Mesenchymal stem cell (in vitro differentiated cells and primary cell): Measurements from ENCODE around the gene GAS7.

Source experiments
- DNase-seq: peaks from one replicate; pipeline ENCODE4 v3.0.0-alpha.2; 2013
- H2AFZ ChIP-seq: one replicate; pipeline ENCODE4 v1.6.1; 2013; ENCODE audit warnings: low read depth, mild to moderate bottlenecking, control low read depth, inconsistent platforms, low read length, moderate library complexity
- H2AK5ac ChIP-seq: 2 replicates; pipeline ENCODE4 v1.6.1; 2013; ENCODE audit warnings: low read length, moderate library complexity, mild to moderate bottlenecking, inconsistent platforms; ENCODE audit not compliant: severe bottlenecking
- H2BK120ac ChIP-seq: one replicate; pipeline ENCODE4 v1.6.1; 2013; ENCODE audit warnings: low read depth, mild to moderate bottlenecking, inconsistent platforms, low read length, moderate library complexity
- H2BK12ac ChIP-seq, 2 experiments: one replicate each; pipeline ENCODE4 v1.6.1; 2013; ENCODE audit warnings: inconsistent platforms in 2 of 2, low read length in 2 of 2, mild to moderate bottlenecking in 2 of 2, moderate library complexity in 2 of 2, control low read depth in 1 of 2
- H2BK15ac ChIP-seq: one replicate; pipeline ENCODE4 v1.6.1; 2013; ENCODE audit warnings: mild to moderate bottlenecking, low read depth, inconsistent platforms; ENCODE audit not compliant: poor library complexity, severe bottlenecking
- H2BK5ac ChIP-seq: 2 replicates; pipeline ENCODE4 v1.6.1; 2013; ENCODE audit warnings: low read depth, mild to moderate bottlenecking, low read length, control low read depth, inconsistent platforms; ENCODE audit not compliant: poor library complexity, severe bottlenecking
- H3K14ac ChIP-seq, 2 experiments: one replicate each; pipeline ENCODE4 v1.6.1; 2013; ENCODE audit warnings: inconsistent platforms in 2 of 2, low read length in 2 of 2, control low read depth in 1 of 2, mild to moderate bottlenecking in 1 of 2, moderate library complexity in 1 of 2
- H3K18ac ChIP-seq, 2 experiments: one replicate each; pipeline ENCODE4 v1.6.1; 2013; ENCODE audit warnings: inconsistent platforms in 2 of 2, low read length in 2 of 2, control low read depth in 1 of 2, low read depth in 1 of 2, mild to moderate bottlenecking in 1 of 2
- H3K23ac ChIP-seq, 2 experiments: one replicate each; pipeline ENCODE4 v1.6.1; 2013; ENCODE audit warnings: inconsistent platforms in 2 of 2, low read length in 2 of 2, mild to moderate bottlenecking in 2 of 2, moderate library complexity in 2 of 2, control low read depth in 1 of 2
- H3K27ac ChIP-seq: 2 replicates; pipeline ENCODE4 v1.5.1; 2013; ENCODE audit warnings: mild to moderate bottlenecking, moderate library complexity, low read length, control low read depth, inconsistent platforms; ENCODE audit not compliant: poor library complexity, severe bottlenecking
- H3K27me3 ChIP-seq, 2 experiments: 2 replicates each; pipeline versions ENCODE4 v1.6.1 to v1.7.0; 2013; ENCODE audit warnings: low read length in 2 of 2, mild to moderate bottlenecking in 2 of 2, moderate library complexity in 2 of 2, control low read depth in 1 of 2, inconsistent platforms in 1 of 2; ENCODE audit not compliant: control insufficient read depth in 1 of 2, insufficient read depth in 1 of 2
- H3K36me3 ChIP-seq, 2 experiments: 2 replicates each; pipeline versions ENCODE4 v1.6.1 to v1.7.0; 2013; ENCODE audit warnings: low read length in 2 of 2, control low read depth in 1 of 2, inconsistent platforms in 1 of 2, low read depth in 1 of 2, mild to moderate bottlenecking in 1 of 2; ENCODE audit not compliant: insufficient read depth in 2 of 2, control insufficient read depth in 1 of 2
- H3K4ac ChIP-seq, 2 experiments: one replicate each; pipeline ENCODE4 v1.6.1; 2013; ENCODE audit warnings: inconsistent platforms in 2 of 2, low read length in 2 of 2, mild to moderate bottlenecking in 2 of 2, moderate library complexity in 2 of 2, control low read depth in 1 of 2, low read depth in 1 of 2
- H3K4me1 ChIP-seq: 2 replicates; pipeline ENCODE4 v1.6.1; 2013; ENCODE audit warnings: low read depth, low read length, control low read depth; ENCODE audit not compliant: control insufficient read depth, insufficient read depth
- H3K4me2 ChIP-seq: 2 replicates; pipeline ENCODE4 v1.6.1; 2013; ENCODE audit warnings: low read length, mild to moderate bottlenecking, inconsistent platforms; ENCODE audit not compliant: poor library complexity, severe bottlenecking
- H3K4me3 ChIP-seq, 2 experiments: 2 replicates each; pipeline versions ENCODE4 v1.5.1 to v1.7.0; 2013; ENCODE audit warnings: low read length in 2 of 2, mild to moderate bottlenecking in 2 of 2, control low read depth in 1 of 2, low read depth in 1 of 2; ENCODE audit not compliant: insufficient read depth in 1 of 2
- H3K79me1 ChIP-seq: replicated peaks from 2 replicates; pipeline ENCODE4 v1.6.1; 2013; ENCODE audit warnings: mild to moderate bottlenecking, control low read depth, low read length, inconsistent platforms; ENCODE audit not compliant: poor library complexity, severe bottlenecking
- H3K9ac ChIP-seq: 2 replicates; pipeline ENCODE4 v1.7.0; 2013; ENCODE audit warnings: mild to moderate bottlenecking, low read length, moderate library complexity
- H3K9me3 ChIP-seq: 2 replicates; pipeline ENCODE4 v1.7.0; 2013; ENCODE audit warnings: mild to moderate bottlenecking, low read length; ENCODE audit not compliant: control insufficient read depth
- H4K8ac ChIP-seq: one replicate; pipeline ENCODE4 v1.6.1; 2013; ENCODE audit warnings: inconsistent platforms, mild to moderate bottlenecking, low read length, moderate library complexity
- H4K91ac ChIP-seq: one replicate; pipeline ENCODE4 v1.6.1; 2013; ENCODE audit warnings: mild to moderate bottlenecking, low read length, inconsistent platforms
- WGBS: methylation state at CpG from one replicate; pipeline ENCODE4 v1.1.7; 2013; ENCODE audit warnings: mixed read lengths; 5-methylcytosine and 5-hydroxymethylcytosine counted together

Gene GAS7

DNA sequence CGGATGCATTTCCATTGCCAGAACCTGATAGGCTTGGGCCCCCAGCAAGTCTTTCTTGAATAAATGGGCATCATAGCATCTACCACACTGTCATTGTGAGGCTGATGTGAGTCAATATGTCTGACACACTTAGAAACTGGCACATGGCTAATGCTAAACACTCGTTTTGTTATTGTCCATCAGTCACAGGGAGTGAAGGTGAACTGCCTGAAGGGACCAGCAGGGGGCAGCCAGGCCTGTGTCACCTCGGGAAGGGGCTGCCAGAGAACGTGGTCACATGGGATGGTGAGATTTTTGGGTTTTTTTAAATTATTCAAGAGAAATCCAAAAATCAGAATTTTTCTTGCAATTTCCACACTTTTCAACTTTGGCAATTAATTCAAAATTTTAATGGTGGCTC, 292.5 kb downstream of the GAS7 start:
- Histone ChIP-seq H2BK15ac (no peak overlapping the region), H3K4me1 (peaks cover 18% of the 10 kb centered on the region), H3K79me1 (no peaks in the 10 kb centered on the region), H4K91ac (peak overlapping the region; percentile 48), H3K36me3 (peaks cover 0 to 3% of the 10 kb centered on the region in 2 experiments), H2BK120ac (peak overlapping the region; percentile 6), H2AFZ (no peak overlapping the region), H3K27ac (no peak overlapping the region), H3K27me3 (peaks cover 0 to 9% of the 10 kb centered on the region in 2 experiments), H2BK12ac (peak overlapping the region in 1 of 2 experiments; percentile 8), H4K8ac (no peak overlapping the region), H3K4me2 (no peak overlapping the region), H3K23ac (no peak overlapping the region), H3K18ac (peak overlapping the region in 1 of 2 experiments; percentile 1), H3K4me3 (no peak overlapping the region), H2AK5ac (no peak overlapping the region), H3K4ac (no peak overlapping the region), H3K9me3 (no peaks in the 10 kb centered on the region), H3K9ac (no peak overlapping the region), H2BK5ac (no peak overlapping the region), H3K14ac (no peak overlapping the region)
- peak; percentile 39 for DNase-seq
- WGBS = 42% methylated on average over 2 of the region's 4 CpGs

DNA sequence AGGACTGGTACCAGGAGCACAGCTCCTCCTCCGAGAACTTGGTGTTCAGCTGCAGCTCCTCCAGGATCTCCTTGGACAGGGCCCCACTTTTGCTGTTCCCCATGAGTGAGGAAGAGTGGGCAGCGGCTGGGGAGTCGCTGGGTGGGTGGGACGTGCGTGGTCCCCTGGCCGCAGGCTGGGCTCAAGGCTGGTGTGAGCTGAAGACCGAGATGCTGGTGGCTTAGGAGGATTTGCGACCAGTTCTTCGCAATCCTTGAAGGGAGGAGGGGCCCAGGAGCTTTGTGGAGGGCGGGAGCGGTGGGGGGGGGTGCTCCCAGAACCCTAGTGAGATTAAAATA, 293.4 kb downstream of the GAS7 start, which contains the start of gene RCVRN:
RCVRN (minus strand) TSS at position 194 of the 338 bp plus-strand sequence; CDS start at position 103, 91 bp downstream.
- peaks cover 0 to 3% of the 10 kb centered on the region in 2 experiments for H3K36me3 ChIP-seq
- H3K4me1 ChIP-seq = peaks cover 20% of the 10 kb centered on the region
- no peak within 1 kb of the TSS for H3K27ac ChIP-seq
- no peak within 1 kb of the TSS for H2AK5ac ChIP-seq
- no peak within 1 kb of the TSS for H3K4ac ChIP-seq
- peak within 1 kb of the TSS; percentile 36 for H2BK15ac ChIP-seq
- no peak within 1 kb of the TSS for H3K23ac ChIP-seq
- no peak within 1 kb of the TSS for H3K4me2 ChIP-seq
- peaks cover 0 to 9% of the 10 kb centered on the region in 2 experiments for H3K27me3 ChIP-seq
- H2BK5ac ChIP-seq = no peak within 1 kb of the TSS
- H2AFZ ChIP-seq = no peak within 1 kb of the TSS
- H3K14ac ChIP-seq = no peak within 1 kb of the TSS
- H3K18ac ChIP-seq = peak within 1 kb of the TSS in 1 of 2 experiments; percentile 1
- DNase-seq = no peak
- peak within 1 kb of the TSS; percentile 48 for H4K91ac ChIP-seq
- H4K8ac ChIP-seq = peak within 1 kb of the TSS; percentile 31
- no peaks in the 10 kb centered on the region for H3K79me1 ChIP-seq
- no peaks in the 10 kb centered on the region for H3K9me3 ChIP-seq
- peak within 1 kb of the TSS; percentile 8 to 38 for H2BK12ac ChIP-seq
- 97% methylated on average over 11 of the region's 11 CpGs for WGBS
- H3K4me3 ChIP-seq = no peak within 1 kb of the TSS
- no peak within 1 kb of the TSS for H3K9ac ChIP-seq
- peak within 1 kb of the TSS; percentile 6 for H2BK120ac ChIP-seq

DNA sequence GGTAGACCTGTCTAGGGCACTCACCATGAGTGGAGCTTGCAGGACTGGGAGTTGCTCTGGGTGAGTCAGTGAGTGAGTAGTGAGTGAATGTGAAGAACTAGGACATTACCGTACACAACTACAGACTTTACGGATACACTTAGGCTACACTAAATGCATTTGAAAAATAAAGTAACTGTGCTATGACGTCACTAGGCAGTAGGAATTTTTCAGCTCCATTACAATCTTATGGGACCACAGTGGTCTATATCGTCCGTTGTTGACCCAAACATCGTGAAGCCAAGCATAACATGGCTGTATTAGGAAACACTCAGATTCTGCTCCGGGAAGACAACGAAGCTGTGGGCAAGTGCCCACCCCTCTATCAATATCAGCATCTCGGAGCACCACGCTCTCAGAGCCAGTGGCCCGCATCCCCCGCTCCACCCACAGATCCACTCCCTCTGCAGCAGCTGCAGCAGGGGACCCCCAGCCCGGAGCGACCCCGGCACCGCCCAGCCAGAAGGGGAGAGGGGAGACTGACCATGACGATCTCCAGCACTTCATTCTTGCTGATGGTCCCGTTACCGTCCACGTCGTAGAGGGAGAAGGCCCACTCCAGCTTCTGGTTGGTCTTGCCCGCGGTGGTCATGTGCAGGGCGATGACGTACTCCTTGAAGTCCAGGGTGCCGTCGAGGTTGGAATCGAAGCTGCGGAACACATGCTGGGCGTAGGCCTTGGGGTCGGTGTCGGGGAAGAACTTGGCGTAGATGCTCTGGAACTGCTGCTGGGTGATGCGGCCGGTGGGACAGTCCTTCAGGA, 293.9 kb downstream of the GAS7 start:
- Histone ChIP-seq H3K27me3 (peaks cover 0 to 9% of the 10 kb centered on the region in 2 experiments), H3K36me3 (peaks cover 0 to 3% of the 10 kb centered on the region in 2 experiments), H2BK15ac (peak overlapping the region; percentile 36), H2BK12ac (peak overlapping the region; percentile 4 to 38), H3K4me3 (no peak overlapping the region), H3K79me1 (no peaks in the 10 kb centered on the region), H2AFZ (no peak overlapping the region), H3K27ac (no peak overlapping the region), H2BK5ac (no peak overlapping the region), H3K18ac (no peak overlapping the region), H4K91ac (no peak overlapping the region), H4K8ac (peak overlapping the region; percentile 31), H2BK120ac (no peak overlapping the region), H3K9ac (no peak overlapping the region), H3K23ac (no peak overlapping the region), H3K14ac (no peak overlapping the region), H3K4ac (no peak overlapping the region), H3K4me2 (no peak overlapping the region), H3K4me1 (peaks cover 22% of the 10 kb centered on the region), H3K9me3 (no peaks in the 10 kb centered on the region), H2AK5ac (no peak overlapping the region)
- no peak for DNase-seq
- 96% methylated on average over 35 of the region's 35 CpGs for WGBS

DNA sequence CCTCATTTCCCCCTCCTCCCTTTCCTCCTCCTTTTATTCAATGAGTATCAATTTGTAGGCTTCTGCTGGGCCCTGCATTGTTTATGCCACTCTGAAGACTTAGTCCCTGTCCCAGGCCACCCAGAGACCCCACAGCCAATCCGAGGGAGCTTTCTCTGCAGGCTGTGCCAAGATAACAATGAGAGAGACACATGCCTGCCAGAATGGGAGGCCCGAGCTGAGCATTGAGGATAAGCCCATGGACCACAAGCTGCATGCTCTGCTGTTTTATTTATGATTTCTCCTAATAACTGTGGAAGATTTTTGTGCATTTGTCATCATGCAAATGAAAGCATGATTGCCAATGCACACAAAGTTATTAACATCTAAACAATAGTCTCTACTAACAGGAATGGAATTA, 296.3 kb downstream of the GAS7 start:
- H2AK5ac ChIP-seq = no peak overlapping the region

More for the DNA sequence above, 296.3 kb downstream of the GAS7 start:
- Histone ChIP-seq H2BK5ac (no peak overlapping the region), H3K27ac (no peak overlapping the region), H3K9me3 (no peaks in the 10 kb centered on the region), H3K4me3 (no peak overlapping the region), H3K79me1 (no peaks in the 10 kb centered on the region), H3K18ac (no peak overlapping the region), H3K36me3 (no peaks in the 10 kb centered on the region), H3K4me1 (peaks cover 13% of the 10 kb centered on the region), H4K91ac (no peak overlapping the region), H4K8ac (no peak overlapping the region), H3K9ac (no peak overlapping the region), H3K4me2 (no peak overlapping the region), H2AFZ (no peak overlapping the region), H3K4ac (no peak overlapping the region), H3K23ac (no peak overlapping the region), H2BK15ac (no peak overlapping the region), H3K14ac (no peak overlapping the region), H3K27me3 (no peaks in the 10 kb centered on the region), H2BK12ac (no peak overlapping the region), H2BK120ac (no peak overlapping the region)
- 28% methylated on average over 2 of the region's 2 CpGs for WGBS
- DNase-seq = no peak
